H9 (cell line): ENCODE data around the gene NOP53. TPM values are rescaled to one million over a fixed set of nuclear protein-coding genes. Genes with fewer than 3 reads are reported as not detected.

Experiments
- DNase-seq: peaks from one replicate; pipeline ENCODE4 v3.0.0-alpha.2; 2017
- H2AFZ ChIP-seq: one replicate; pipeline ENCODE4 v1.6.1; 2013; ENCODE audit warnings: mild to moderate bottlenecking, low read length, control low read depth, moderate library complexity
- H2AK5ac ChIP-seq: 2 replicates; pipeline ENCODE4 v1.6.1; 2013; ENCODE audit warnings: low read length, control low read depth, mixed read lengths; ENCODE audit not compliant: insufficient read length
- H2BK120ac ChIP-seq: one replicate; pipeline ENCODE4 v1.6.1; 2013; ENCODE audit warnings: low read depth, mild to moderate bottlenecking, low read length, control low read depth, inconsistent platforms; ENCODE audit not compliant: poor library complexity, severe bottlenecking
- H2BK12ac ChIP-seq: 2 replicates; pipeline ENCODE4 v1.6.1; 2013; ENCODE audit warnings: low read length, control low read depth, mixed read lengths, low read depth; ENCODE audit not compliant: insufficient read length
- H2BK15ac ChIP-seq: 2 replicates; pipeline ENCODE4 v1.6.1; 2013; ENCODE audit warnings: low read depth, low read length, control low read depth
- H2BK20ac ChIP-seq: one replicate; pipeline ENCODE4 v1.6.1; 2013; ENCODE audit warnings: low read depth, mild to moderate bottlenecking, low read length, control low read depth, inconsistent platforms; ENCODE audit not compliant: poor library complexity, severe bottlenecking
- H2BK5ac ChIP-seq: 2 replicates; pipeline ENCODE4 v1.6.1; 2013; ENCODE audit warnings: low read length, control low read depth, mixed read lengths; ENCODE audit not compliant: insufficient read length
- H3K14ac ChIP-seq: 2 replicates; pipeline ENCODE4 v1.6.1; 2013; ENCODE audit warnings: low read length, control low read depth; ENCODE audit not compliant: insufficient read depth
- H3K18ac ChIP-seq: 2 replicates; pipeline ENCODE4 v1.6.1; 2013; ENCODE audit warnings: low read depth, mild to moderate bottlenecking, mixed read lengths, low read length, control low read depth; ENCODE audit not compliant: insufficient read length
- H3K23ac ChIP-seq: 2 replicates; pipeline ENCODE4 v1.6.1; 2013; ENCODE audit warnings: low read length, control low read depth, mixed read lengths, low read depth; ENCODE audit not compliant: insufficient read length
- H3K23me2 ChIP-seq: 2 replicates; pipeline ENCODE4 v1.6.1; 2013; ENCODE audit warnings: low read depth, mild to moderate bottlenecking, mixed read lengths, low read length, control low read depth; ENCODE audit not compliant: insufficient read length, poor library complexity, severe bottlenecking
- H3K27ac ChIP-seq: 2 replicates; pipeline ENCODE4 v1.5.1; 2013; ENCODE audit warnings: low read length, control low read depth, mixed read lengths, low read depth; ENCODE audit not compliant: insufficient read length
- H3K27me3 ChIP-seq: 2 replicates; pipeline ENCODE4 v1.6.1; 2013; ENCODE audit warnings: low read length, control low read depth, inconsistent platforms; ENCODE audit not compliant: insufficient read depth
- H3K4ac ChIP-seq: 2 replicates; pipeline ENCODE4 v1.6.1; 2013; ENCODE audit warnings: low read depth, mild to moderate bottlenecking, control low read depth, inconsistent platforms, low read length, moderate library complexity
- H3K4me1 ChIP-seq: 2 replicates; pipeline ENCODE4 v1.6.1; 2013; ENCODE audit warnings: low read length, control low read depth, inconsistent platforms; ENCODE audit not compliant: insufficient read depth
- H3K4me2 ChIP-seq: 2 replicates; pipeline ENCODE4 v1.6.1; 2013; ENCODE audit warnings: low read length, control low read depth, mixed read lengths; ENCODE audit not compliant: insufficient read length, insufficient read depth
- H3K56ac ChIP-seq: 2 replicates; pipeline ENCODE4 v1.6.1; 2013; ENCODE audit warnings: low read depth, mild to moderate bottlenecking, mixed read lengths, low read length, control low read depth; ENCODE audit not compliant: insufficient read length
- H3K79me1 ChIP-seq: 2 replicates; pipeline ENCODE4 v1.6.1; 2013; ENCODE audit warnings: low read depth, mild to moderate bottlenecking, moderate library complexity, low read length, control low read depth, inconsistent platforms; ENCODE audit not compliant: insufficient read depth, poor library complexity, severe bottlenecking
- H3K79me2 ChIP-seq: 2 replicates; pipeline ENCODE4 v1.6.1; 2013; ENCODE audit warnings: low read length, control low read depth, inconsistent platforms; ENCODE audit not compliant: insufficient read depth
- H3K9ac ChIP-seq: 2 replicates; pipeline ENCODE4 v1.6.1; 2013; ENCODE audit warnings: low read length, control low read depth, mixed read lengths; ENCODE audit not compliant: insufficient read length; ENCODE audit errors: extremely low read depth
- H3K9me3 ChIP-seq: one replicate; pipeline ENCODE4 v1.6.1; 2013; ENCODE audit warnings: low read depth, low read length, inconsistent platforms; ENCODE audit not compliant: control insufficient read depth
- H3T11ph ChIP-seq: one replicate; pipeline ENCODE4 v1.6.1; 2013; ENCODE audit warnings: mild to moderate bottlenecking, low read length, control low read depth, inconsistent platforms
- H4K20me1 ChIP-seq: one replicate; pipeline ENCODE4 v1.6.1; 2013; ENCODE audit not compliant: control insufficient read depth, insufficient read length, insufficient read depth
- H4K5ac ChIP-seq: 2 replicates; pipeline ENCODE4 v1.6.1; 2013; ENCODE audit warnings: low read depth, mild to moderate bottlenecking, mixed read lengths, low read length, control low read depth; ENCODE audit not compliant: insufficient read length
- H4K8ac ChIP-seq: replicated peaks from 2 replicates; pipeline ENCODE4 v1.6.1; 2013; ENCODE audit warnings: low read length, control low read depth, mixed read lengths, low read depth; ENCODE audit not compliant: insufficient read length
- H4K91ac ChIP-seq: 2 replicates; pipeline ENCODE4 v1.6.1; 2013; ENCODE audit warnings: low read depth, mild to moderate bottlenecking, moderate library complexity, mixed read lengths, low read length, control low read depth; ENCODE audit not compliant: insufficient read length
- H3K27ac Mint-ChIP-seq, 3 experiments: 2 replicates in 2 of 3; 3 replicates in 1 of 3; pipeline ENCODE4 v1.8.0; 2020 to 2021; ENCODE audit warnings: mixed read lengths in 3 of 3, mild to moderate bottlenecking in 1 of 3, moderate library complexity in 1 of 3
- H3K27me3 Mint-ChIP-seq: 2 replicates; pipeline ENCODE4 v1.8.0; 2021; ENCODE audit warnings: low read depth, mild to moderate bottlenecking, moderate library complexity, mixed read lengths
- H3K36me3 Mint-ChIP-seq, 3 experiments: 2 replicates in 2 of 3; 3 replicates in 1 of 3; pipeline ENCODE4 v1.8.0; 2020 to 2021; ENCODE audit warnings: low read depth in 3 of 3, mixed read lengths in 3 of 3; ENCODE audit not compliant: insufficient read depth in 1 of 3
- H3K4me1 Mint-ChIP-seq, 2 experiments: 2 replicates each; pipeline ENCODE4 v1.8.0; 2020; ENCODE audit warnings: mixed read lengths in 2 of 2
- H3K4me3 Mint-ChIP-seq, 2 experiments: 2 replicates in 1 of 2; 3 replicates in 1 of 2; pipeline ENCODE4 v1.8.0; 2020 to 2021; ENCODE audit warnings: mild to moderate bottlenecking in 2 of 2, mixed read lengths in 2 of 2, moderate library complexity in 1 of 2
- H3K9me3 Mint-ChIP-seq, 2 experiments: 2 replicates in 1 of 2; 3 replicates in 1 of 2; pipeline ENCODE4 v1.8.0; 2020; ENCODE audit warnings: mild to moderate bottlenecking in 2 of 2, mixed read lengths in 2 of 2, moderate library complexity in 1 of 2
- WGBS: extraction: QIAGEN DNeasy Blood & Tissue Kit; methylation state at CpG from one replicate; pipeline ENCODE4 v1.1.7; 2013; ENCODE audit warnings: missing lambda C conversion rate, low lambda C conversion rate, mixed read lengths; ENCODE audit not compliant: insufficient read length; ENCODE audit errors: extremely low coverage; 5-methylcytosine and 5-hydroxymethylcytosine counted together
- total RNA-seq: library from RNA; stranded (reverse); gene quantifications from 2 replicates; pipeline ENCODE4 v1.2.1, GENCODE V29; 2021
- TF ChIP-seq, protein P1 (sequence below): fragments of 200-600 bp; sonication (generic); conservative IDR thresholded peaks from 3 replicates; pipeline ENCODE4 v1.8.0; 2021; ENCODE audit warnings: antibody characterized with exemption, mild to moderate bottlenecking

Gene NOP53
- total RNA-seq, 1 experiment from 2014 or later = 325 TPM

DNA sequence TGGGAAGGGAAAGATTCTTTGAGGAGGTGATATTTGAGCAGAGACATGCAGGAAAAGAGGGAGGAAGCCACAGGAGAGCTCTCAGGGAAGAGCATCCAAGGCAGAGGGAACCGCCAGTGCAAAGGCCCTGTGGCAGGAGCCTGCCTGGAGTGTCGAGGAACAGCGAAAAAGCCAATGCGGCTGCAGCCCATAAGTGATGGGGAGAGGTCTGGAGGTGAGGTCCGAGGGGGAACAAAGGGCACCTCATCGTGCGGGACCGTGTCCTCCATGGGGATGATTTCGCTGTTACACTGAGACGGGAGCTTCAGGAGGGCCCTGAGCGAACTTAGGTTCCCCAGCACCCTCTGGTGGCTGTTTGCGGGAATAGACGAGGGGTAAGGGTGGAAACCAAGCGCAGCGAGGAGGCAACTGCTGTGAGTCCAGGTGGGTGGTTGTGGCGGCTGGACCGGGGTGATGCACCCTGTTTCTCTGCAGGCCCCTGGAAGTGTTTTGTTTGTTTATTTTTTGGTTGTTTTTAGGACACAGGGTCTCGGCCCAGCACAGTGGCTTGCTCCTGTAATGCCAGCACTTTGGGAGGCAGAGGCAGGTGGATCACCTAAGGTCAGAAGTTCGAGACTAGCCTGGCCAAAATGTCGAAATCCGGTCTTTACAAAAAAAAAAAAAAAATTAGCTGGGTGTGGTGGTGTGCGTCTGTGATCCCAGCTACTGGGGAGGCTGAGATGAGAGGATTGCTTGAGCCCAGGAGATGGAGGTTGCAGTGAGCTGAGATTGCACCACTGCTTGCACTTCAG lies 38.0 kb upstream of the NOP53 start:
- no peak overlapping the region for H3K4me2 ChIP-seq
- no peak overlapping the region for H3K23ac ChIP-seq
- H2AFZ ChIP-seq = no peak overlapping the region
- no peak overlapping the region for H3K18ac ChIP-seq
- no peak overlapping the region for H3T11ph ChIP-seq
- H2BK15ac ChIP-seq = no peak overlapping the region
- peaks cover 4% of the 10 kb centered on the region for H3K27me3 Mint-ChIP-seq
- DNase-seq = peak; percentile 89
- H2BK12ac ChIP-seq = no peak overlapping the region
- H3K27ac ChIP-seq = no peak overlapping the region
- H2BK120ac ChIP-seq = no peak overlapping the region
- no peak overlapping the region for H4K5ac ChIP-seq
- H3K4me1 ChIP-seq = no peaks in the 10 kb centered on the region
- H3K36me3 Mint-ChIP-seq = peaks cover 3 to 16% (median 16%) of the 10 kb centered on the region in 3 experiments; a peak in 6 of 7 replicates
- no peak overlapping the region for H3K9ac ChIP-seq
- H3K9me3 ChIP-seq = no peaks in the 10 kb centered on the region
- TF ChIP-seq, protein P1, sequence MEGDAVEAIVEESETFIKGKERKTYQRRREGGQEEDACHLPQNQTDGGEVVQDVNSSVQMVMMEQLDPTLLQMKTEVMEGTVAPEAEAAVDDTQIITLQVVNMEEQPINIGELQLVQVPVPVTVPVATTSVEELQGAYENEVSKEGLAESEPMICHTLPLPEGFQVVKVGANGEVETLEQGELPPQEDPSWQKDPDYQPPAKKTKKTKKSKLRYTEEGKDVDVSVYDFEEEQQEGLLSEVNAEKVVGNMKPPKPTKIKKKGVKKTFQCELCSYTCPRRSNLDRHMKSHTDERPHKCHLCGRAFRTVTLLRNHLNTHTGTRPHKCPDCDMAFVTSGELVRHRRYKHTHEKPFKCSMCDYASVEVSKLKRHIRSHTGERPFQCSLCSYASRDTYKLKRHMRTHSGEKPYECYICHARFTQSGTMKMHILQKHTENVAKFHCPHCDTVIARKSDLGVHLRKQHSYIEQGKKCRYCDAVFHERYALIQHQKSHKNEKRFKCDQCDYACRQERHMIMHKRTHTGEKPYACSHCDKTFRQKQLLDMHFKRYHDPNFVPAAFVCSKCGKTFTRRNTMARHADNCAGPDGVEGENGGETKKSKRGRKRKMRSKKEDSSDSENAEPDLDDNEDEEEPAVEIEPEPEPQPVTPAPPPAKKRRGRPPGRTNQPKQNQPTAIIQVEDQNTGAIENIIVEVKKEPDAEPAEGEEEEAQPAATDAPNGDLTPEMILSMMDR = peak; percentile 88
- no peaks in the 10 kb centered on the region; a peak in 1 of 5 replicates for H3K9me3 Mint-ChIP-seq
- H3K14ac ChIP-seq = no peak overlapping the region
- H3K79me2 ChIP-seq = no peaks in the 10 kb centered on the region
- H2BK20ac ChIP-seq = no peak overlapping the region
- no peaks in the 10 kb centered on the region for H3K79me1 ChIP-seq
- H3K23me2 ChIP-seq = no peaks in the 10 kb centered on the region
- no peaks in the 10 kb centered on the region for H4K20me1 ChIP-seq
- no peak overlapping the region for H3K56ac ChIP-seq
- no peak overlapping the region for H3K4ac ChIP-seq
- no peak overlapping the region for H4K91ac ChIP-seq
- peak overlapping the region in 1 of 2 experiments; percentile 15; a peak in 1 of 5 replicates for H3K4me3 Mint-ChIP-seq
- H2AK5ac ChIP-seq = no peak overlapping the region
- WGBS = no CpG with 5 or more reads among the region's 22 CpGs
- no peak overlapping the region for H4K8ac ChIP-seq
- no peak overlapping the region for H2BK5ac ChIP-seq
- peaks cover 4 to 5% of the 10 kb centered on the region in 2 experiments; a peak in 2 of 4 replicates for H3K4me1 Mint-ChIP-seq
- H3K27ac Mint-ChIP-seq = no peak overlapping the region
- H3K27me3 ChIP-seq = no peaks in the 10 kb centered on the region
